HEK293 (cell line): ENCODE measurements around the gene FPGS.

Experiments used
- CTCF ChIA-PET: fragments of 350-600 bp; formaldehyde crosslinking; extraction: SDS; loops from one replicate; lab custom pipeline; 2021; ENCODE audit warnings: antibody characterized with exemption; lab: Yijun Ruan, JAX
- POLR2A ChIA-PET: fragments of 300-600 bp; formaldehyde crosslinking; extraction: SDS; loops from one replicate; lab custom pipeline; 2020; ENCODE audit warnings: antibody characterized with exemption, inconsistent platforms; lab: Yijun Ruan, JAX
- H3K27ac ChIP-seq: fragments of 200-500 bp; sonication (Bioruptor generic); 2 replicates; pipeline ENCODE4 v1.5.1; 2014; ENCODE audit warnings: low read depth, low read length, control low read depth, inconsistent platforms; ENCODE audit errors: extremely low read depth
- H3K36me3 ChIP-seq, 2 experiments: fragments of 200-500 bp in 1 of 2; sonication (Bioruptor generic) in 1 of 2; 1 replicate in 1 of 2; 2 replicates in 1 of 2; pipeline ENCODE4 v1.5.1; 2014 to 2017; ENCODE audit warnings: inconsistent platforms in 2 of 2, low read length in 2 of 2; ENCODE audit not compliant: control insufficient read depth in 2 of 2, insufficient read depth in 1 of 2
- H3K4me1 ChIP-seq: fragments of 200-500 bp; sonication (Bioruptor generic); 2 replicates; pipeline ENCODE4 v1.5.1; 2014; ENCODE audit warnings: mild to moderate bottlenecking, low read length, inconsistent platforms; ENCODE audit not compliant: control insufficient read depth, insufficient read depth
- H3K4me3 ChIP-seq: 2 replicates; pipeline ENCODE4 v1.5.1; 2011; ENCODE audit warnings: low read depth, mild to moderate bottlenecking, control low read depth, low read length, moderate library complexity
- H3K9me3 ChIP-seq: fragments of 200-500 bp; sonication (Bioruptor generic); 2 replicates; pipeline ENCODE4 v1.5.1; 2014; ENCODE audit warnings: low read depth, low read length, inconsistent platforms; ENCODE audit not compliant: control insufficient read depth, insufficient read depth
- HOXD13 ChIP-seq: sonication (generic); formaldehyde crosslinking; IDR thresholded peaks from 2 replicates; pipeline ENCODE4 v1.8.0; 2022; ENCODE audit warnings: missing genetic modification reagents, borderline replicate concordance
- IKZF3 ChIP-seq: fragments of 450-650 bp; IDR thresholded peaks from 2 replicates; pipeline ENCODE4 v1.5.0; 2018; ENCODE audit warnings: missing biosample characterization, mild to moderate bottlenecking, missing genetic modification characterization, moderate library complexity
- KLF1 ChIP-seq: fragments of 450-650 bp; formaldehyde crosslinking; IDR thresholded peaks from 2 replicates; pipeline ENCODE4 v1.5.1; 2016; ENCODE audit warnings: missing biosample characterization, missing genetic modification characterization
- KLF16 ChIP-seq: fragments of 450-650 bp; formaldehyde crosslinking; IDR thresholded peaks from 2 replicates; pipeline ENCODE4 v1.5.1; 2017; ENCODE audit warnings: missing biosample characterization, missing genetic modification characterization
- PBX3 ChIP-seq: sonication (generic); formaldehyde crosslinking; IDR thresholded peaks from 2 replicates; pipeline ENCODE4 v1.8.1; 2022; ENCODE audit warnings: mild to moderate bottlenecking, moderate library complexity, missing genetic modification reagents
- PRDM10 ChIP-seq: fragments of 450-650 bp; formaldehyde crosslinking; IDR thresholded peaks from 2 replicates; pipeline ENCODE4 v1.5.1; 2016; ENCODE audit warnings: missing biosample characterization, missing genetic modification characterization
- TCF7L2 ChIP-seq: IDR thresholded peaks from 2 replicates; pipeline ENCODE4 v1.6.1; 2011; ENCODE audit warnings: low read depth, mild to moderate bottlenecking, inconsistent platforms, low read length, moderate library complexity, borderline replicate concordance
- ZBTB11 ChIP-seq: fragments of 450-650 bp; formaldehyde crosslinking; conservative IDR thresholded peaks from 2 replicates; pipeline ENCODE4 v1.5.1; 2016; ENCODE audit warnings: low read depth, missing biosample characterization, missing genetic modification characterization
- ZBTB17 ChIP-seq: fragments of 450-650 bp; formaldehyde crosslinking; IDR thresholded peaks from 2 replicates; pipeline ENCODE4 v1.5.1; 2016; ENCODE audit warnings: missing biosample characterization, missing genetic modification characterization
- ZNF26 ChIP-seq: fragments of 450-650 bp; formaldehyde crosslinking; IDR thresholded peaks from 2 replicates; pipeline ENCODE4 v1.5.1; 2016; ENCODE audit warnings: missing biosample characterization, missing genetic modification characterization
- ZNF335 ChIP-seq: fragments of 450-650 bp; formaldehyde crosslinking; conservative IDR thresholded peaks from 2 replicates; pipeline ENCODE4 v1.5.1; 2016; ENCODE audit warnings: missing biosample characterization, missing genetic modification characterization
- ZNF423 ChIP-seq: fragments of 450-650 bp; formaldehyde crosslinking; IDR thresholded peaks from 2 replicates; pipeline ENCODE4 v1.5.1; 2016; ENCODE audit warnings: missing biosample characterization, missing genetic modification characterization
- ZNF449 ChIP-seq: fragments of 450-650 bp; formaldehyde crosslinking; IDR thresholded peaks from 2 replicates; pipeline ENCODE4 v1.5.1; 2017; ENCODE audit warnings: missing biosample characterization, mild to moderate bottlenecking, missing genetic modification characterization, moderate library complexity
- ZNF561 ChIP-seq: fragments of 450-650 bp; IDR thresholded peaks from 2 replicates; pipeline ENCODE4 v1.5.1; 2018; ENCODE audit warnings: missing biosample characterization, missing genetic modification characterization, borderline replicate concordance
- ZNF596 ChIP-seq: fragments of 450-650 bp; IDR thresholded peaks from 2 replicates; pipeline ENCODE4 v1.5.0; 2018; ENCODE audit warnings: missing biosample characterization, mild to moderate bottlenecking, missing genetic modification characterization, moderate library complexity
- ZNF610 ChIP-seq: fragments of 450-650 bp; formaldehyde crosslinking; IDR thresholded peaks from 2 replicates; pipeline ENCODE4 v1.5.1; 2016; ENCODE audit warnings: missing biosample characterization, missing genetic modification characterization, borderline replicate concordance
- ZNF660 ChIP-seq: fragments of 450-650 bp; IDR thresholded peaks from 2 replicates; pipeline ENCODE4 v1.5.1; 2018; ENCODE audit warnings: missing biosample characterization, mild to moderate bottlenecking, missing genetic modification characterization
- ZNF76 ChIP-seq: fragments of 450-650 bp; formaldehyde crosslinking; IDR thresholded peaks from 2 replicates; pipeline ENCODE4; 2016; ENCODE audit warnings: low read depth, missing biosample characterization, missing genetic modification characterization, borderline replicate concordance
- ZSCAN5A ChIP-seq: fragments of 450-650 bp; formaldehyde crosslinking; IDR thresholded peaks from 2 replicates; pipeline ENCODE4 v1.5.1; 2016; ENCODE audit warnings: missing biosample characterization, missing genetic modification characterization
- TF ChIP-seq, protein P1 (sequence below): fragments of 450-650 bp; IDR thresholded peaks from 2 replicates; pipeline ENCODE4 v1.5.1; 2018; ENCODE audit warnings: missing biosample characterization, missing genetic modification characterization

The FPGS gene

DNA sequence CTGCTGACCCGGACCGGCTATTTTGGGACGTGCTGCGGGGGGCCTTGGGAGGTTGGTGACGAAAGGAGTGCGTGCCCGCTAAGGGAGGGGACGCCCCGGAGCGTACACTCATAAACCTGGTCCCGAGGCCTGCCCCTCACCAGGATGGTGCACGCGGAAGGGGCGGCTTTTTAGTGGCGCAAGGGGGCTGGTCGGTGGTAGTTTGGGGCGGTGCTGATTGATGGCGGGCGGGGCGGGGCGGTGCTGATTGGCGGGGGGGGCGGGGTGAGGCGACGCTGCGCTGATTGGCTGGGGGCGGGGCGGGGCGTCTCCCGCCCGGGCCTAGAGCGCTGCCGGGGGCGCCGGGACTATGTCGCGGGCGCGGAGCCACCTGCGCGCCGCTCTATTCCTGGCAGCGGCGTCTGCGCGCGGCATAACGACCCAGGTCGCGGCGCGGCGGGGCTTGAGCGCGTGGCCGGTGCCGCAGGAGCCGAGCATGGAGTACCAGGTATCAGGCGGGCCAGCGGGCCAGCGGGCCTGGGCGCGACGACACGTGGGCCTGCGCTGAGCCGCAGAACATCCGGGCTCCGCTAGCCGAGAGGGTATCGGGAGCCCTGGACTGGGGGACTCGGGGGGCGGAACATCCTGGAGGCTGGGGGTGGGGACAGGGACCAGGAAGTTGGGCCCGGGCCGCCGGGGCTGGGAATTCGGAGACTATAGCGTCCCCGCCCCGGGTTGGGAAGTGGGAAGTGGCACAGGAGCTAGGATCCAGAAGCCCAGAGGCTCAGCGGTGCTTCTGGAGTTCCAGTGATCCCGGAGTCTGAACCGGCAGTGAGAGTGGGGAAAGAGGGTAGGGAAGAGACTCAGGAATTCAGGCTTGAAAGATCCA, at the start of gene FPGS:
Gene FPGS (plus strand): TSS at position 307 of the 868 bp plus-strand sequence. CDS start 43 bp downstream, at position 350.
- POLR2A ChIA-PET = interaction anchor here (0.6 to 2.8 kb wide), 8 partner anchors 10 to 243 kb away, joined by 3 to 28 read pairs (median 3); partner anchors contain the start of genes CDK9 and ST6GALNAC4
- Histone ChIP-seq H3K4me3 (peak within 1 kb of the TSS; percentile 77), H3K27ac (peak within 1 kb of the TSS; percentile 79), H3K4me1 (peaks cover 6% of the 10 kb centered on the region; the same call in 1 of the 2 replicates), H3K36me3 (peaks cover 4 to 27% of the 10 kb centered on the region in 2 experiments; a peak in 2 of 3 replicates), H3K9me3 (no peaks in the 10 kb centered on the region)
- CTCF ChIA-PET = interaction anchor here (0.7 to 0.9 kb wide), 4 partner anchors 11 to 315 kb away, joined by 3 to 6 read pairs (median 4); no protein-coding TSS in a partner anchor
- TF ChIP-seq ZNF423 (tag by site-specific recombination) (peak; percentile 92), ZNF449 (tag by site-specific recombination) (no peak), ZNF561 (tag by site-specific recombination) (peak; percentile 55; the same call in 1 of the 2 replicates), PRDM10 (tag by site-specific recombination) (peak; percentile 87), KLF16 (peak; percentile 50; the same call in 1 of the 2 replicates), PBX3 (CRISPR knock-in tag) (peak; percentile 89), ZNF660 (tag by site-specific recombination) (peak; percentile 68; the same call in 1 of the 2 replicates), ZNF596 (tag by site-specific recombination) (peak; percentile 53; the same call in 1 of the 2 replicates), ZNF610 (tag by site-specific recombination) (no peak), ZBTB17 (peak; percentile 45), ZNF335 (peak; percentile 48; the same call in 1 of the 2 replicates), ZBTB11 (tag by site-specific recombination) (peak; percentile 92), ZNF26 (tag by site-specific recombination) (no peak), HOXD13 (CRISPR knock-in tag) (0 out of 2 replicates have a peak, but pooled peaks have one; percentile 36), KLF1 (tag by site-specific recombination) (peak; percentile 84), ZNF76 (tag by site-specific recombination) (peak; percentile 89), IKZF3 (tag by site-specific recombination) (0 out of 2 replicates have a peak, but pooled peaks have one; percentile 13), ZSCAN5A (tag by site-specific recombination) (0 out of 2 replicates have a peak, but pooled peaks have one; percentile 60), TCF7L2 (no peak)
- TF ChIP-seq, protein P1, sequence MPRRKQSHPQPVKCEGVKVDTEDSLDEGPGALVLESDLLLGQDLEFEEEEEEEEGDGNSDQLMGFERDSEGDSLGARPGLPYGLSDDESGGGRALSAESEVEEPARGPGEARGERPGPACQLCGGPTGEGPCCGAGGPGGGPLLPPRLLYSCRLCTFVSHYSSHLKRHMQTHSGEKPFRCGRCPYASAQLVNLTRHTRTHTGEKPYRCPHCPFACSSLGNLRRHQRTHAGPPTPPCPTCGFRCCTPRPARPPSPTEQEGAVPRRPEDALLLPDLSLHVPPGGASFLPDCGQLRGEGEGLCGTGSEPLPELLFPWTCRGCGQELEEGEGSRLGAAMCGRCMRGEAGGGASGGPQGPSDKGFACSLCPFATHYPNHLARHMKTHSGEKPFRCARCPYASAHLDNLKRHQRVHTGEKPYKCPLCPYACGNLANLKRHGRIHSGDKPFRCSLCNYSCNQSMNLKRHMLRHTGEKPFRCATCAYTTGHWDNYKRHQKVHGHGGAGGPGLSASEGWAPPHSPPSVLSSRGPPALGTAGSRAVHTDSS (tag by site-specific recombination) = no peak
